ENCODE measurements around the gene NREP.

NREP gene

GRCh38 chr5:111694133-111694532, 62.9 kb downstream of the NREP start:
- Histone ChIP-seq H3K27me3 (ENCODE audit: insufficient read depth, poor library complexity, severe bottlenecking) (no peaks in the 10 kb centered on the region), H3K4me3 (replicated peaks; ENCODE audit: insufficient read depth, low read length) (no peak overlapping the region), H3K27ac (replicated peaks) (no peak overlapping the region)
- TF ChIP-seq CTCF (IDR thresholded peaks at IDR 0.05; ENCODE audit: insufficient read depth, low read length) (no peak), GABPA (IDR thresholded peaks at IDR 0.05; ENCODE audit: low read depth) (no peak), SPI1 (IDR thresholded peaks at IDR 0.05; ENCODE audit: borderline replicate concordance, low read depth) (no peak), POLR2AphosphoS5 (IDR thresholded peaks at IDR 0.05; ENCODE audit: low read depth) (no peak), REST (IDR thresholded peaks at IDR 0.05; ENCODE audit: insufficient replicate concordance, low read depth) (no peak)
- no peak for DNase-seq (ENCODE audit: low read depth in 1 of 2, low spot score in 1 of 2)

- DNase-seq (ENCODE audit: low read depth in 1 of 2, low spot score in 1 of 2): no peak
- Histone ChIP-seq H3K27ac (replicated peaks) (no peak overlapping the region), H3K27me3 (ENCODE audit: insufficient read depth, poor library complexity, severe bottlenecking) (no peaks in the 10 kb centered on the region), H3K4me3 (replicated peaks; ENCODE audit: insufficient read depth, low read length) (no peak overlapping the region)
- no peak for TF ChIP-seq CTCF (IDR thresholded peaks at IDR 0.05; ENCODE audit: insufficient read depth, low read length)
- TF ChIP-seq REST (IDR thresholded peaks at IDR 0.05; ENCODE audit: insufficient replicate concordance, low read depth): no peak
- TF ChIP-seq POLR2AphosphoS5 (IDR thresholded peaks at IDR 0.05; ENCODE audit: low read depth): no peak
- TF ChIP-seq SPI1 (IDR thresholded peaks at IDR 0.05; ENCODE audit: borderline replicate concordance, low read depth): no peak
- TF ChIP-seq GABPA (IDR thresholded peaks at IDR 0.05; ENCODE audit: low read depth): no peak
These were observed 65.1 kb downstream of the NREP start for GRCh38 chr5:111691914-111692313.

GRCh38 chr5:111691508-111691907, 65.5 kb downstream of the NREP start:
- Histone ChIP-seq H3K4me3 (replicated peaks; ENCODE audit: insufficient read depth, low read length) (no peak overlapping the region), H3K27me3 (ENCODE audit: insufficient read depth, poor library complexity, severe bottlenecking) (no peaks in the 10 kb centered on the region), H3K27ac (replicated peaks) (no peak overlapping the region)
- DNase-seq (ENCODE audit: low read depth in 1 of 2, low spot score in 1 of 2): no peak
- TF ChIP-seq POLR2AphosphoS5 (IDR thresholded peaks at IDR 0.05; ENCODE audit: low read depth) (no peak), REST (IDR thresholded peaks at IDR 0.05; ENCODE audit: insufficient replicate concordance, low read depth) (no peak), GABPA (IDR thresholded peaks at IDR 0.05; ENCODE audit: low read depth) (no peak), CTCF (IDR thresholded peaks at IDR 0.05; ENCODE audit: insufficient read depth, low read length) (no peak), SPI1 (IDR thresholded peaks at IDR 0.05; ENCODE audit: borderline replicate concordance, low read depth) (no peak)

All from HL-60 (cell line).